ENCODE results near the gene LPAR6.

- no peak for TF ChIP-seq EZH2 (IDR thresholded peaks at IDR 0.05; ENCODE audit: insufficient read depth, low read length)
- no peak for TF ChIP-seq CTCF (IDR thresholded peaks at IDR 0.05; ENCODE audit: insufficient read depth, low read depth, low read length)
Measured at GRCh38 chr13:48411147-48411794, 1.6 kb downstream of the LPAR6 start.
